Measurements from ENCODE around the gene PSMB3.

Gene PSMB3

DNA sequence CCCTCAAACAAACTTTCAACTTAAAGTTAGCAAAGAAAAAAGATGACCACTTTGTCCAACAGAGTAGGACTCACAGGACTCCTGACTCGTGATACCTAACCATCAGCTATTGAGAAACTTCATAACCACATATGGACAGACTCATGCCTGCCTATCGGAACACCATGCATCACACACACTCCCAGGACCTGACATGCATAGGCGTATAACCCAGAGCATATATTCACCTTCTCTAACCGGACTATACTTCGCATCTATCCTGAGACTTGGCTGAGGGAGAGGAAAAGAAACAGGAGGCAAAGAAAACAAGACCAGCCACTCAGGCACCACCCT lies 44.6 kb downstream of the PSMB3 start:
- DNase-seq, result no peak

GRCh38 chr17:38797828-38798227 lies 45.3 kb downstream of the PSMB3 start:
- no peak for DNase-seq

GRCh38 chr17:38798614-38799500 lies 46.3 kb downstream of the PSMB3 start:
- DNase-seq, result peak; percentile 19 to 66 (median 66)

GRCh38 chr17:38799501-38800236 lies 47.1 kb downstream of the PSMB3 start, which contains the start of gene PIP4K2B:
TSS of gene PIP4K2B (minus strand) at chr17:38799556. CDS start at chr17:38799424, 132 bp downstream.
- peak; percentile 97 to 99 (median 98) for DNase-seq

DNA sequence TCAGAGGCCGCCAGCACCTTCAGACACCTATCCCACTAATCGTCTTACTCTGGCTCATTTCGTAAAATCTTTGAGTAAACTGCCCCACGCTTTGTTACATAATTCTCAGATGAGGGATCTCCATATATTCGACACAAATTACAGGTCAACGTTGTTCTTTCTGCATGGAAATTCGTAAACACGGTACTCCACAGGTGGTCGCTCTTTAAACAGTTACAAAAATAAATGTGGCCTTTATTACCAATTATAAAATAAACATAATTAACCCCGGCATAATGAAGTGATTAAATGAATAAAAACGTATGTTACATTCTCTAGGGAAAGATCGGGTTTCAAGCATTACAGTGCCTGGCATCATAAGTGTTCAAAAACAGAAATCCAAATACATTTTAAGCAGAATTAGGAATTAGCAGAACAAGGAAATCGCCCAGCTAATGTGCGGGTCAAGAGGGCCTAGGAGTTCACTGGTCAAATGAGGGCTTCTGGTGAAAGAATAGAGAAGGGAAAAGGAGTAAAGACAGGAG lies 47.8 kb downstream of the PSMB3 start:
- no peak for DNase-seq

DNA sequence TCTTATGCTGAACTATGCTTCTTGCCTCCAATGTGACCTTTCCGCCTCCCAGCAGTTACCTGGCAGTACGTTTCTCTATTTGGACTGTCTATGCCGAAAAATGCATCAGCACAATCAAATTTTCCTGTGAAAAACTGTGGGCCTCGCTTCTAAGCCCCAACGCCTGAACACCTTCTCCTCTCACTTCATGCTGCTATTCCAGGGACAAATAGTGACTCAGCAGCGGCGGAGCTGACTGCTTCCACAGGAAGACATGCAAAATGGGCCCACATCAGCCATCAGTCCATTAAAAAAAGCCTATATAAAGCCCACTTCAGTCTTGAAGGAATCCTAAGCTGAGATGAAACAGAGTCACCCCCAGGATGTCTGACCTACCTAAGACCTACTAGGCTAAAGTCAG lies 57.3 kb downstream of the PSMB3 start:
- DNase-seq, result no peak

All from NCI-H1417 (cell line).